Stimulated activated CD8-positive, alpha-beta memory T cell treated with anti-CD3 and anti-CD28 coated beads, Interleukin-12 subunit alpha, Interleukin-12 subunit beta, amount 100 ng/mL, for 1 hour (primary cell): ENCODE measurements around the gene SCYL1.

Experiments
- DNase-seq: peaks from one replicate; pipeline ENCODE4 v3.0.0-alpha.2; 2020; ENCODE audit warnings: low read depth

Gene SCYL1

DNA sequence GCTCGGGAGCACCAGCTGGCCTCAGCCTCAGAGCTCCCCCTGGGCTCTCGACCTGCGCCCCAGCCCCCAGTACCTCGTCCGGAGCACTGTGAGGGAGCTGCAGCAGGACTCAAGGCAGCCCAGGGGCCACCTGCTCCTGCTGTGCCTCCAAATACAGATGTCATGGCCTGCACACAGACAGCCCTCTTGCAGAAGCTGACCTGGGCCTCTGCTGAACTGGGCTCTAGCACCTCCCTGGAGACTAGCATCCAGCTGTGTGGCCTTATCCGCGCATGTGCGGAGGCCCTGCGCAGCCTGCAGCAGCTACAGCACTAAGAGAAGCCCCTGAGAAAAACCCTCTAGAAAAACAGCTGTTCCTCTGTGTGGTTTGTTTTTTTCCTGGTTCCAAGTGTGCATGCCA is 46.5 kb downstream of the SCYL1 start:
- DNase-seq, result no peak

DNA sequence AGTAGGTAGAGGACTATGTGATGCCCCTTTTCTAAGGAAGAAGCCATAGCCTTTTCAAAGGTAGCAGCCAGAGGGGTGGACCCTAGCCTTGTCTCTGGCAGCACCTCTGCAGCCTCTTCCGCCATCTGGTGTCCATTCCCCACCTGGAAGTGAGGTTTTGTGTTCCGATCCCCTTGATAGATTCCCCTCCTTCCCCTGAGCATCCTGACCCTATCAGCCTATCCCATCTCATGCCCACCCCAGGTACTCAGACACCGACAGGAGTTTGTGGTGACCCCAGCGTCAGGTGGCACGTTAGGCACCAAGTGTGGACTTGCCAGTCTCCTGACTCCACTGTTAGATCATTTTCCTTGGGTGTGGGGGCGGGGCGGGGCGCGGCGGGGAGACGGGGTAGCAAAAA is 47.1 kb downstream of the SCYL1 start:
- DNase-seq, result no peak

- DNase-seq, result peak; percentile 81
These were observed 47.6 kb downstream of the SCYL1 start, which contains the start of gene FAM89B for GRCh38 chr11:65572356-65573051. Gene FAM89B (plus strand): TSS chr11:65572538. CDS start chr11:65572670, 132 bp downstream.

DNA sequence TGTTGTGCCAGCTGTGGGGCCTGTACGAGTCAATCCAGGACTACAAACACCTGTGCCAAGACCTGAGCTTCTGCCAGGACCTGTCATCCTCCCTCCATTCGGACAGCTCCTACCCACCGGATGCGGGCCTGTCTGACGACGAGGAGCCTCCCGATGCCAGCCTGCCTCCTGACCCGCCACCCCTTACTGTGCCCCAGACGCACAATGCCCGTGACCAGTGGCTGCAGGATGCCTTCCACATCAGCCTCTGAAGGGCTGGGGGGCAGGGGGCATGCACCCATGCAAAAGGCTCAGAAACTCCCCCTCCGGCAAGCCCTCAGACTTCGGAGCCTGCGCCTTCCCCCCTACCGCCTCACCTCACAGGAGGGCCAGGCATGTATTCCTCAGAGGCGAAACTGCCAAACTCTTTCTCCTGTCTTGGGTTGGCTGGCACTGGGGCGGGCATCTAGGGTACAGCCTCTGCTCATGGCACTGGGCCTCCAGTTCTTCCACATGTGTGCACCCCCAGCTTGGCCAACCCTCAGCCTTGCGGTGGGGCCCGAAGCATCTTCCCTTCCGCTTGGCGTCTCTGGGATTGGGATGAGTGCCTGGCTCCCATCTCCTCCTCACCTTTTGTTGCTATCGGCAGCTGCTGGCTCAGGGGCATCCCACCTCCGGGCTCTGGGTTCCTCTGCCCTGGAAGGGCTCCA is 48.7 kb downstream of the SCYL1 start:
- no peak for DNase-seq

DNA sequence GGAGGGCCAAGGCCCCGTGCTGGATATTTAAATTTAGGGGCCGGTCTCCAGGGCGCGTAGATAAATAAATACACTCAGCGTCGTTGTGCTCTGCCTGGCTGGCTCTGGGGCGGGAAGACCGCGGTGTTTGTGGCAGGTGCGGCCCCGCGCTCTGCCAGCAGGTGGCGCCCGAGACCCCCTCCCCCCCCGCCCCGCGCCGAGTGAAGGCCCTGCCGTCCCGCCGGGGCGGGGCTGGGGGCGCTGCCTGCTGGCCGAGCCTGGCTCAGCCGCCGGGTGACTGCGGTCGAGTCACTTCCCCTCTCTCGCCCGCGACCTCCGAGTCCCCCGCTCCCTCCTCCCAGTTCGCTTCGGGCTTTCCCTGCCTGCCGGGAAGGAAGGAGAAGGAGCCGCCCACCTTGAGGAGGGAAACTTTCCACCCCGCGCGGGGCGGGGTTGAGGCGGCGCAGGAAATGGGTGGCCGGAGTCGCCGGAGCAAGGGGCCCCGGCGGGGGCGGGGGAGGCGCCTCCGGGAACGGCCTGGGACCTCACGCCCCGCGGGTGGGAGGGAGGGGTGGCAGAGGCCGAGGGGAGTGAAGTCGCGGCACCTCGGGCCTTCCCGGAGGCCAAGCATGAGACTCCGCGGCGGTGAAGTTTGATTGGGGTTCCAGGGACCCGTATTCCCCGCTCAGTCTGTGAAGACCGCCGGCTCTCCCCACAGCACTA is 49.4 kb downstream of the SCYL1 start:
- peak; percentile 74 for DNase-seq

GRCh38 chr11:65574811-65575567 is 50.1 kb downstream of the SCYL1 start:
- DNase-seq, result no peak

DNA sequence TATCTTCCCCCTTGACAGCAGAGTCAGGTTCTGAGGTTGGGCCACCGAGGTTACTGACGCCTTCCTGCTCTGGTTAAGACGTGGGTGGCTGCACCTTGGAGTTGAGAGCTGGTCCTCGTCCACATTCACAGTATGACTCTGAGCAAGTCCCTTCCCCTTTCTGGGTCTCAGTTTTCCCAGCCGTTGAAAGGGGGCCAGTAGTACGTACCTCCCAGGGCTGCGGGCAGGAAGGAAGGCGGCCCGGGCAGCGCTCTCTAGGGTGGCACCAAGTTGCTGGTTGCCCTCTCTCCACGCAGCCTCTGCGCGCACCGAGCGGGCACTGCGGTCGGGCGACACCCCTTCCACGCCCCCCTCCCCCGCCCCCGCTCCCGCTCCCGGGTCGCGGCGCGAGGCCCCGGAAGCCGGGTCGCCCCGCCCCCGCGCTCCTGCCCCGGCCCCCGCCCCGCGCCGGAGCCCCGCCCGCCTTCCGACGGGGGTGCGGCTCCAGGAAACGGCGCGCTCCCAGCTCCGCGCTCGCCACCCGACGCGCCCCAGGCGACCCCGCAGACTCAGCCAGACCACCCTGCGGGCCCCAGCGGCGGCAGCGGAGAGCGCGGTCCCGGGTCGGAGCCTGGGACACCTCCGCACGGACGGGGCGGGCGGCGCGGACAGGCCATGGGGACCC is 50.8 kb downstream of the SCYL1 start, which contains the start of gene EHBP1L1:
EHBP1L1 (plus strand) TSS at position 486 of the 664 bp plus-strand sequence. CDS start 250 bp downstream, outside the sequence.
- DNase-seq, result no peak

DNA sequence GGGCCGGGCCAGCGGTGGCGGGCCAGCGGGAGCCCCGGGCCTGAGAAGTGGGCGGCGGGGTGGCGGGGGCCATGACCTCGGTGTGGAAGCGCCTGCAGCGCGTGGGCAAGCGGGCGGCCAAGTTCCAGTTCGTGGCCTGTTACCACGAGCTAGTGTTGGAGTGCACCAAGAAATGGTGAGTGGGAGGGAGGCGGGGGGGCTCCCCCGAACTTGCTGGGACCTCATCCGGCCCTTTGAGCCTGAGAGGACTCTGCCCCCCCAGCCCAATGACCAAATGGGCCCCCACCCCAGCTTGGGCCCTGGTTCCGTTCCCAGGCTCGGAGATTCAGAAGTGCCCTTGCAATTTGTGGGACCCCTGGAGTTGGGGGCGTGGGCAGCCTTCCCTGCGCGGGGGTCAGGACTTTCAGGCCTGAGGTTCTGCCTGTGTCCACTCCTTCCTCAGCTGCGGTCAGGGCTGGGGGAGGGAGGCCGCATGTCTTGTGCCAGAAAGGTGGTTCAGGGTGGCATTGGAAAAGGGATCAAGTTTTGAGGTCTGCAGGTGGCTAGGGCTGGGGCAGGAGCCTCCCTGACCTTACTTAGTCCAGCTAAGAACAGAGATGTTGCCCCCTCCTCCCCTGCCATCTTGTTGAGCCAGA is 51.5 kb downstream of the SCYL1 start:
- DNase-seq, result no peak

GRCh38 chr11:65576867-65577755 is 52.2 kb downstream of the SCYL1 start:
- no peak for DNase-seq

GRCh38 chr11:65577756-65578109 is 52.9 kb downstream of the SCYL1 start:
- DNase-seq, result no peak

DNA sequence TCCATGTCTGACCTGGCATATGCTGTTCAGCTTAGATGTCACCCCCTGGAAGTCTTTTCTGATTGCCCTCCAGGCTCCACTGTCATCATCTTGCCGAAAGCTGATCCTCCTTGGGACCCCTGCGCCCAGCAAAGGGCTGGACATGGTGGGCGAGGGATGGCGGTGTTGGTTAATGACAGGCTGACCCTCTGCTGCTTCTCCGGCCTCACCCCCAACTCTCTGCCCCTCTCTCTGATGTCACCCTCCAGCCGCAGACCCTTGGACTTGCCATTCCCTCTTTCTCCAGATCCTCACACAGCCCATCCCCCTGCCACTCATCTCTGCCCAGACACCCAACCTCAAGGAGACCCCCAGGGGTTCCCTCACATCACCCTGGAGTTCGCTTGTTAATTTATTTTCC is 53.3 kb downstream of the SCYL1 start:
- no peak for DNase-seq

- no peak for DNase-seq
These were observed 53.8 kb downstream of the SCYL1 start for GRCh38 chr11:65578667-65579066.

- DNase-seq, result no peak
These were observed 54.4 kb downstream of the SCYL1 start for GRCh38 chr11:65579291-65579690.

GRCh38 chr11:65580031-65580692 is 55.3 kb downstream of the SCYL1 start:
- no peak for DNase-seq

DNA sequence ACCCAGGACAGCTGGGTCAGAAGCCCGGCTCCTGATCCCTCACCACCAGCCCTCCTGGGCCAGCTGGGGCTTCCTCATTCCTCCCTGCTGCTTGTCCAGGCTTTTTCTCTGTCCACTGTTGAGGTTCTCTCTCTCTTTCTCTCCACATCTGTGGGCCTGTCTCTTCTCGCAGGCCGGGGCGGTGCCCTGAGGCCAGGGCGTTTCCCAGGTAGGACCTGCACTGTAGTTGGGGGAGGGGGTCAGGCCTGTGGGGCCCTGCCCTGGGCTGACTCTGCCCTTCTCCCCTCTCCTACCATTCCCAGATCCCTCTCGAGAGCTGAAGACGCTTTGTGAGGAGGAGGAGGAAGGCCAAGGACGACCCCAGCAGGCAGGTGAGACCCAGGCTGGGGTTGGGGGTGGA is 55.9 kb downstream of the SCYL1 start:
- DNase-seq, result no peak

GRCh38 chr11:65581928-65582327 is 57.0 kb downstream of the SCYL1 start:
- no peak for DNase-seq

GRCh38 chr11:65583589-65583988 is 58.7 kb downstream of the SCYL1 start:
- no peak for DNase-seq

GRCh38 chr11:65584106-65584505 is 59.2 kb downstream of the SCYL1 start:
- DNase-seq, result no peak

GRCh38 chr11:65584723-65585171 is 59.9 kb downstream of the SCYL1 start:
- DNase-seq, result no peak
